ENCODE data around the gene HELQ.

The HELQ gene

GRCh38 chr4:83436680-83437079 is 18.9 kb downstream of the HELQ start:
- TF ChIP-seq CTCF (IDR thresholded peaks at IDR 0.05; ENCODE audit: low read depth, low read length, poor library complexity, severe bottlenecking) (no peak), EZH2phosphoT487 (IDR thresholded peaks at IDR 0.05; ENCODE audit: borderline replicate concordance, low read length) (no peak)
- peak overlapping the region; percentile 32 for H3K4me2 ChIP-seq (ENCODE audit: low read length)

GRCh38 chr4:83431200-83431599 is 24.4 kb downstream of the HELQ start:
- peaks cover 11% of the 10 kb centered on the region; the same call in 1 of the 2 replicates for H3F3A ChIP-seq (ENCODE audit: control insufficient read depth, insufficient read depth)
- H3K9me2 ChIP-seq (replicated peaks; ENCODE audit: control insufficient read depth, low read length), result no peaks in the 10 kb centered on the region
- H3K4me3 ChIP-seq (ENCODE audit: low read length), result no peak overlapping the region
- no peak overlapping the region for H3K4me2 ChIP-seq (ENCODE audit: low read length)
- TF ChIP-seq CTCF (IDR thresholded peaks at IDR 0.05; ENCODE audit: low read depth, low read length, poor library complexity, severe bottlenecking) (no peak), EZH2phosphoT487 (IDR thresholded peaks at IDR 0.05; ENCODE audit: borderline replicate concordance, low read length) (no peak)
- H3K27me3 ChIP-seq (ENCODE audit: control insufficient read depth, low read length), result no peaks in the 10 kb centered on the region
- H3K36me3 ChIP-seq (ENCODE audit: control insufficient read depth, low read length), result peaks cover 63% of the 10 kb centered on the region
- no peak overlapping the region for H3K27ac ChIP-seq (ENCODE audit: low read depth, low read length)
- H3K4me1 ChIP-seq (ENCODE audit: control insufficient read depth, low read length), result peaks cover 11% of the 10 kb centered on the region
- H3K79me2 ChIP-seq (ENCODE audit: control insufficient read depth, low read length), result no peaks in the 10 kb centered on the region
- no peaks in the 10 kb centered on the region for H4K20me1 ChIP-seq (ENCODE audit: control insufficient read depth, insufficient read depth, low read depth, low read length)
- no peaks in the 10 kb centered on the region for H3K9me3 ChIP-seq (ENCODE audit: control insufficient read depth, insufficient read depth, low read length)

More at GRCh38 chr4:83436680-83437079, 18.9 kb downstream of the HELQ start:
- Histone ChIP-seq H3K9me3 (ENCODE audit: control insufficient read depth, insufficient read depth, low read length) (no peaks in the 10 kb centered on the region), H3F3A (ENCODE audit: control insufficient read depth, insufficient read depth) (peaks cover 42% of the 10 kb centered on the region), H3K36me3 (ENCODE audit: control insufficient read depth, low read length) (peaks cover 72% of the 10 kb centered on the region), H3K27me3 (ENCODE audit: control insufficient read depth, low read length) (no peaks in the 10 kb centered on the region), H3K4me1 (ENCODE audit: control insufficient read depth, low read length) (peaks cover 50% of the 10 kb centered on the region), H3K4me3 (ENCODE audit: low read length) (no peak overlapping the region), H3K27ac (ENCODE audit: low read depth, low read length) (peak overlapping the region; percentile 95; the same call in 1 of the 2 replicates), H4K20me1 (ENCODE audit: control insufficient read depth, insufficient read depth, low read depth, low read length) (no peaks in the 10 kb centered on the region), H3K79me2 (ENCODE audit: control insufficient read depth, low read length) (peaks cover 9% of the 10 kb centered on the region), H3K9me2 (replicated peaks; ENCODE audit: control insufficient read depth, low read length) (no peaks in the 10 kb centered on the region)

GRCh38 chr4:83418211-83418610 is 37.4 kb downstream of the HELQ start:
- TF ChIP-seq CTCF (IDR thresholded peaks at IDR 0.05; ENCODE audit: low read depth, low read length, poor library complexity, severe bottlenecking) (no peak), EZH2phosphoT487 (IDR thresholded peaks at IDR 0.05; ENCODE audit: borderline replicate concordance, low read length) (no peak)
- no peaks in the 10 kb centered on the region for H4K20me1 ChIP-seq (ENCODE audit: control insufficient read depth, insufficient read depth, low read depth, low read length)

More at GRCh38 chr4:83418211-83418610, 37.4 kb downstream of the HELQ start:
- Histone ChIP-seq H3K4me2 (ENCODE audit: low read length) (no peak overlapping the region), H3K4me1 (ENCODE audit: control insufficient read depth, low read length) (no peaks in the 10 kb centered on the region), H3K36me3 (ENCODE audit: control insufficient read depth, low read length) (peaks cover 80% of the 10 kb centered on the region), H3K9me2 (replicated peaks; ENCODE audit: control insufficient read depth, low read length) (no peaks in the 10 kb centered on the region), H3F3A (ENCODE audit: control insufficient read depth, insufficient read depth) (no peaks in the 10 kb centered on the region), H3K27me3 (ENCODE audit: control insufficient read depth, low read length) (no peaks in the 10 kb centered on the region), H3K79me2 (ENCODE audit: control insufficient read depth, low read length) (no peaks in the 10 kb centered on the region), H3K4me3 (ENCODE audit: low read length) (no peak overlapping the region), H3K27ac (ENCODE audit: low read depth, low read length) (no peak overlapping the region), H3K9me3 (ENCODE audit: control insufficient read depth, insufficient read depth, low read length) (no peaks in the 10 kb centered on the region)
